8988T (cell line): Measurements from ENCODE around the gene AGAP1.

Experiments
- DNase-seq: peaks from one replicate; pipeline ENCODE4 v3.0.0; 2011

The AGAP1 gene

DNA sequence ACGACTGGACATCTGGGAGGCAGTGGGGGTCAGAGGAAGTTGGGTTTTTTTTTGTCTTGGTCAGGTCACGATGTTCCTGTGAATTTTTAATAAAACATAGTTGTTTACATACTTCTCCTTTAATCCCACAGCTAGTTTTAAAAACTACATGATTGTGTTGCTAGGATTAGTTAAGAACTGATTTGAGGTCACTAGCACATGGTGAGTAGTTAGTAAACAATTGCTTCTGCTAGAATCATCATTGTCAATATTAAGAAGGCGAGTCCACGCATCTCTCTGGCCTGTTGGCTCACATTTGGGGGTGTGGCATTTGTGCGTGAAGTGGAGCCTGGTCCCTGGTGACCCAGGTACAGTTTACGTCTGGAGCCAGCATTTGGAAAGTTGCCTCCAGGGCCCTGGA lies 59.4 kb downstream of the AGAP1 start:
- no peak for DNase-seq

DNA sequence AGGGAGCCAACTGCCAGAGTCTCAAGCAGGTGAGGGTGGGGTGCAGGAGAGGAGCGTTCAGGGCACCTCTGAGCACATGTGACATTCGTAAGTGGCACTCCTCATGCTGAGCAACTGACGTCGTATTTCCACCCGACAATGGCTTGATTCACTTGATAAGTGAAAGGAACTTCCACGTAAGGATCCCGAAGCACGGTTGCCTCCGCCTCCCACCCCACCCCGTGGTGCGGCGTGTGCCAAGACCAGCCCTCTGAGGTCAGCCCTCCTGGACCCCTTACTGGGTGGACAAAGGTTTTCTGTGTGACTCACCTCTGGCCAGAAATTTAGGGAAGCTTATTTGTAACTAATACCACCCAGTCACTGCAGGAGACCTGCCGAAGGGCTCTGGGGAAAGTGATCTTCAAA lies 59.9 kb downstream of the AGAP1 start:
- DNase-seq: no peak

DNA sequence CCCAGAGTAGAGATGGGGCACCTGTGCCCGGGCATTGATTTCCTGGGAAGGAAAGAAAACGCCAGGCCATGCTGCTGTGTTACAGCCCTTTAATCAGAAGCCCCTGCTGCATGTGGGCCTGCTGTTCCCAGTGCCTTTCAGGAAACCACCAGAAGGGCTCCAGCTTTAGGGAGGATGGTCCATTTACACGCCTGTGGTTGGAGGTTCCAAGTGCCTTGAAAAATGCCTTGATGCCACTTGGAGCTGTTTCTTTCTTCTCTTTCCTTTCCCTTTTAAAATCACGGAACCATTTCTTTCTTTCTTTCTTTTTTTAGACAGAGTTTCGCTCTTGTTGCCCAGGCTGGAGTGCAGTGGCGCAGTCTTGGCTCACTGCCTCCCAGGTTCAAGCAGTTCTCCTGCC lies 60.5 kb downstream of the AGAP1 start:
- DNase-seq: no peak

DNA sequence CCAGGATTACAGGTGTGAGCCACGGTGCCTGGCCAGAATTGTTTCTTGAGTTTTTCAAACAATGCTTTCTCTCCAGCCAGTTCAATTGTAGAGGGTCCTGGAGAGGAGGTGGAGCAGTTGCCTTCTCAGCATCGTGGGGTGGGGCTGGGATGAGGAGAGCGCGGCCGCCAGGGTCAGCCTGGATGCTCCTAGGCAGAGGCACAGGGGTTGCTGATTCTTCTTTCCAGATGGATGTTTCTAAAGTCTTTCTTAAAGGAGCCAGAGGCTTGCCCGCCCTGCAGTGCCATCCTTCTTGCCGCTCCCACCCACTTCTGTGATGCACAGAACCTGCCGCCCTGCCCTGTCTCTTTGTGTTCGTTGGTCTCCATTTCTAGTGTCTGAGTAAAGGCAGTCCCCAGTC lies 61.1 kb downstream of the AGAP1 start:
- DNase-seq: no peak

DNA sequence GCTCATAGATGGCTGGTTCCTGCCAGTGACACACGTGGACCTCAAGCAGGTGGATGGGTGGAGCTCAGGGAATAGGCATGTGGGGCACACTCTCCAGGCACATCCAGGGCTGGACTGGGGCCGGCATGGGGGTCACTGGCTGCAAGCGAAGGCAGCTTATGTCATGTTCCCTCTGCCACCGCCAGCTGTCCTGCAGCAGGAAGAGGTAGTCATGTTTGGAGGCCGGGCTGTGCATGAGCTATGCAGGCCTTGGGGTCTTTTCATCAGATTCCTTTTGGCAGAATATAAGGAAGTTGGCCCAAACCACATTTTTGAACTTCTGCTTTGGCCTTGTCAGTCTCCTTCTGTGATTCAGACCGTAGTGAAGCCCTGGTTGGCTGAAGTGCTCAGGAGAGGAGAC lies 61.5 kb downstream of the AGAP1 start:
- no peak for DNase-seq

DNA sequence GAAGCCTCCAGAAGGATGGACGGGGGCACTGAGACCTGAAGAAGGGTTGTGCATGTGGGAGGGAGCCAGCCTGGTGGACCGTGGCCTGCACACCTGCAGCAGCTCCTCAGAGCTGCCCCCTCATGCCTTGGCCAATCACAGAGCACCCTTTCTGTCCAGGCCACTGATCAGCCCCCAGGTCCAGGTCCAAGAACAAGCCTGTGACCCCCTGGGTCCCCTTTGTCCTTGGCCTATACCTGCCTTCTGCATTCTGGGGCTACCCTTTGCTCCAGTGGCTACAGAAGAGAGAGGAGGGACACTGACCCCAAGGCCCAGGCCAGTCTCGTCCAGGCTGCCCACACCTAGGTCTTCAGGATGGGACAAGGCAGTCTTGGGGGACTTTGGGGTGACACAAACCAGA lies 62.2 kb downstream of the AGAP1 start:
- no peak for DNase-seq

DNA sequence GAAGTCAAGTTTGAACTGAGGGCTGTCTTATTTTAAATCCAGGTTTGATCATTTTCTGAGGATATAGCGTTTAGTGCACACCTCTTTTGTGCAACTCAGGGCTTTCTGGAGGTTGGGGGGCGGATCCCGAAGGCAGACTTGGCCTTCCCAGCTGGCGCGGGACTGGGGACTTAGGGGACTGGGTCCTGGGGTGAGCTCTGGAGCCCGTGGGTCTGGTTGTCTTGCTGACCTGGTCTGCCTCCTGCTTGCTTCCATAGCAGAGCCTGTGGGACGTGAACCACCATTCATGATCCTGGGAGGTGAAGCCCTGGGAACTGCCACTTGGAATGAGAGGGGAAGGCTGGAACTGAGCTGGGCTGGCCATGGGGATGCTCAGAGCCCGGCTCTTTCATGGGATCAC lies 63.1 kb downstream of the AGAP1 start:
- DNase-seq: no peak

DNA sequence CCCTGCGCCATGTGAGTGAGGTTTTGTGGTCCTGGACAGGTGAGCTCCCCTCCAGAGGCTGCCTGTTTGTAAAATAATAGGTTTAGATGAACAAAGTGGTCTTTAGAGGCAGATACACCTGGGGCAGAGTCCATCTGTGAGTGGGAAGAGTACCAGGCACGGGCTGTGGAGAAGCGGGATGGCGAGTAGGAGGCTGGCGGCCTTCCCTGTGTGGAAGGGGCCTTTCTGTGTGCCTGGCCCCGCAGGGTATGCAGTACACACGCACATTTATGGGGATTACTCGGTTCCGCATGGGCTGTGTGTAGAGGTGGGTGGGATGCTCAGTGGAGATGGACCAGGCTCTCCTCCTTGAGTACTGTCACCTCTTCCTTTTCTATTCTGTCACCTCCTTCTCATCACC lies 64.1 kb downstream of the AGAP1 start:
- no peak for DNase-seq

DNA sequence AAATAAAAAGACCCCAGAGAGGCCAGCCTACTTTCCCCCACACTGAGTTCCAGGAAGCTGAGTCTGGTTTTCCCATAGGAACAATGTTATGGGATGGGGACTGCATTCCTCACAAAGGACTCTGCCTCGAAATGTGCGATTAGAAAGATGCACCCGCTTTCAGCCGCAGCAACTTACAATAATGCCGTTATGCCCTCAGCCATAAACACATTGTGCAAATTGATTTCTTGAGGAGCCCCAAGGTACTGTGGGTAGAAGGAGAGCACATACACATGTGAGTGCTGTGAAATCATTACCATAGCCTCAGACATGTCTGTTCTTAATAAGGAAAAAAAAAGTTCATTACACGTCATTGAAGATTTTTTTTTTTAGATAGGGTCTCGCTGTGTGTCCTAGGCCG lies 64.7 kb downstream of the AGAP1 start:
- DNase-seq: no peak

DNA sequence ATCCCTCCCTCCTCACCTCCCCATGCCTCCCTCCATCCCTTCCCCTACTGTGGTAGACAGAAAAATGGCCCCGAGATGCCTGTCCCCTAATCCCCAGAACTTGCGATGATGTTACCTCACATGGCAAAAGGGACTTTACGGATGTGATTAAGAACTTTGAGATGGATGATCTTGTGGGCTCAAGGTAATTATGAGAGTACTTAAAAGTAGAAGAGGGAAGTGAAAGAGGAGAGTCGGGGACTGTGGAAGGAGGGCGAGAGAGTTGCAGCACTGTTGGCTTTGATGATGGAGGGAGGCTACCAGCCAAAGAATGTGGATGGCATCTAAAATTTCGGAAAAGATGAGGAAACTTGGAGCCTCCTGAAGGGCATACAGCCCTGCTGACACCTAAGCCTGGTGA lies 66.5 kb downstream of the AGAP1 start:
- DNase-seq: no peak

DNA sequence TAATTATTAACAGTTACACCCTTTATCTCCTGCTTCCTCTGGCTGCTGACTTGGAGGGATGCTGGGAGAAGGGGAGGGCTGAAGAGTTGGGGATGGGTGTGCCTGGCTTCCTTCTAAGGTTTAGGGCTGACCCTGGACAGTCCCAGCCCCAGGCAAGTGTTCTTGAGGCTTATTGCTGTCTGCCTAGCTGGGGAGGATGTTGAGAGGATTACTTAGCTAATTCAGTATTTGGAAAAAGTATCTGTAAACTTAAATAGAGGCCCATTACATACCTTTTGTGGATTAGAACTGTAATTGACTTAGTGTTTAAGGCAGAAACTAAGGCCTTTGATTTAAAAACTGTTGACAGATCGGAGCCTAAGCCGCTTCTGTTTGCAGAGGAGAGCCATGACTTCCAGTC lies 67.6 kb downstream of the AGAP1 start:
- no peak for DNase-seq

DNA sequence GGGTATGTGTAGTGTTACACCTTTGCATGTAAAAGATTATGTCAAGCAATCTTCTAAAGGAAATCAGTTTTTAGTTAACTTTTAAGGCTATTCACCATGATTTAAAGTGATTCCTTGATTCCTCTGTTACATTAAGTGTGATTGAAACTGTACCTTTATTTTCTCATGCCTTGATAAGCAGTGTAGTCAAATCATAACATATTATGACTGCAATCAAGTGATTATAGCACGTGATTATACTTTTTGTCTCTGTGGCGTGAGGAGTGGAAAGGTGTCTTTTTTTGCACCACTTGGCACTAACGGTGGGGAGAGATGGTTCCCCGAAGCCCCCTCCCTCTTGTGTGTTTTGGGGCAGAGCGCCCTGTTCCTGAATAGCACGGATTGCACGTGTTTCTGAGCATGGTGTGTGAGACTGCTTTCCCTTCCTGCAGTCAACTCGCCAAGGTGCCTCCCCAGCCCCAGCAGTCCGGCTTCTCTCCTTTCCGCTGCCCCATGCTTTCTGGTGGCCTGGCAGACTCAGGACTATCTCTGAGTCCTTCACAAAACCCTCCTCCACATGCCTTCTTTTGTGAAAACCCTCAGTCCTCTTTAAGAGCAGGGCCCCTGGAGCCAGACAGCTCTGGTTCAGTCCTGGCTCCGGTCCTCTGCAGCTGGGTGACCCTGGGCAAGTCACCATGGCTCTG lies 68.4 kb downstream of the AGAP1 start:
- DNase-seq: no peak

DNA sequence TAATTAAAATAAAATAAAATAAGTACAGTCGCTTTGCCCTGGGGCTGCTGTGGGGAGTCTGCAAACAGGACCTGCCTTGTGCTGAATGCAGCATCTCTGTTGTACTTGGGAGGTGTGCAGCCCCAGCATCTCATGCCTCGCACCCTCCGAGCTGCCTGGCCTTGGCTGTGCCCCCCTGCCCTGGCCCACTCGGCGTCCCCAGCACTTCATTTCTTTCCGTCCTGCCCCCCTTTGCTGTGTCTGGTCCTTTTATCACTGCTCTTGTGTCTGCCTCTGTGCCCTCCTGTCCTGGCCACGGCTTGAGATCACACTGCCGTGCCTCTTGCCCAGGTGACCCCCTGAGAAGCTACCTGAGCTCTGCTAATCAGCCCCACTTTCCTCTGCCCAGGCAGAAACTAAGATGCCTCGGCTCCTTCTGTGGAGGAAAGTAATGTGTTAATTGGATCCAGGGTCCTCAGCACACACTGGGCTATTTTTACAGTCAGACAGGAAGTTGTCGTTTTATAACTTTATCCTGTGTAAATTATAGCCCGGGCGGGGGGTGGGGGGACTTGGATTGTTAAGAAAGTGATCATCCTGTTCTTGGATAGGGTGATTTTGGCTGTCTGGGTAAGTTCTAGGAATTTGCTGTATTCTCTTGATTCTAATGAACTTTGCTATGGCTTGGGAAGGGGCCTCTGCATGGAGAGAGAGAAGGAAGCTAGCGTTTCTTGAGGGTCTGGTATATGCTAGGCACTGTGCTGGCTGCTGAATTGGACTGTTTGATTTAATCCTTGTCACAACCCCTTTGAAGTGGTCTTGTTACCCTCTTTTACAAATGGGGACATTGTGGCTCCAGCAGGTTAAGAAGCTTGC lies 69.4 kb downstream of the AGAP1 start:
- DNase-seq: no peak

DNA sequence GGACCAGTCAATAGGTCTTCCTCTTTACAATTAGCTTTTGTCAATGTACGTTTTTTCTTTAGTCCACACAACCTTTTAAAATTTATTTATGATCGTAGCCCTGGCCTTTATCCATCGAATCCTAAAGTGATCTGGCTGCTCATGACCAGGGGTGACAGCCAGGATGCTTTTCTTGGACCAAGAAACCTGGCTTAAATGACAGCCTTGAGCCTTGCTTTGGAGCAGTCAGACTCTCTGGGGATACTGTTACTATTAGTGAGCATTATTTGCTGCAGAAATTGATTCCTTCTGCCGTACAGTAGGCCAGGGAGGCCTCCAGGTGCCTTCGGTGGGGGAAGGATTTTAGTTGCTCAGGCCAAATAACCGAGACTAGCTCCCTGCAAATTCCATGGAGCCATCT lies 70.2 kb downstream of the AGAP1 start:
- DNase-seq: no peak

DNA sequence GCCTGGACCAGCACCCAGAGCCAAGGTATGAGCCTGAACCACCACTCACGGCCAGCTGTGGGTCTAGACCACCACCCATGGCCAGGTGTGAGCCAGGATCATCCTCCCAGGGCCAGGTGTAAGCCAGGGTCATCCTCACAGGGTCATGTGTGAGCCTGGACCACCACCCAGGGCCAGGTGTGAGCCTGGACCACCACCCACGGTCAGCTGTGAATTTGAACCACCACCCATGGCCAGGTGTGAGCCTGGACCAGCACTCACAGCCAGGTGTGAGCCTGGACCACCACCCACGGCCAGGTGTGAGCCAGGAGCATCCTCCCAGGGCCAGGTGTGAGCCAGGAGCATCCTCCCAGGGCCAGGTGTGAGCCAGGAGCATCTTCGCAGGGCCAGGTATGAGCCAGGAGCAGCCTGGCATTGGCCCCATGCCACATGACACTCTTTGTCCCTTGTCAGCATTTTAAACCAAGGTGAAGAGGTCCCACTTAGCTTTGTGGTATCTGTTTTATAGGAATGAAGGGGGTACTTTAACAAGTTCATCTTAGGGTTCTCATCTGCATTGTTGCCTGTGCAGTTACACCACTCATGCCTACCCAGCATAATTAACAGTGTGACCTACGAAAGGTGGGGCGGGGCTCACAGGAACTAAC lies 71.2 kb downstream of the AGAP1 start:
- DNase-seq: no peak

DNA sequence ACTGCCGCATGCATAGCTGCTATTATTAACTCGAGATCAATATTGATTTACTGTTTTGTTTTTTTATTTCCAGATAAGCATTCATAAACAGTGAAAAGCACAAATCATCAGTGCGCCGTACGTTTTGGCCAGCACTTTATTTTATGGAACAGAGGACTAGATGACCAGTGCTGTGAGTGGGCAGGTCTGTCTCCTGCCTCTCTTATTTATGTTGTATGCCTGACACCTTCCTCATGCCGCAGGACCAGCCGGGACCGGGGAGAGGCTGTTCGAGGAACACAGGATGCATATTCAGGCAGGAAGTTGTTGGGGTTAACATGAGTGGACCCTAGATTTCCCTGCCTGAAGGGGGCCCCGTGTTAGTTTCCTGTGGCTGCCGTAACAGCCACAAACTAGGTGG lies 72.6 kb downstream of the AGAP1 start:
- DNase-seq: no peak

DNA sequence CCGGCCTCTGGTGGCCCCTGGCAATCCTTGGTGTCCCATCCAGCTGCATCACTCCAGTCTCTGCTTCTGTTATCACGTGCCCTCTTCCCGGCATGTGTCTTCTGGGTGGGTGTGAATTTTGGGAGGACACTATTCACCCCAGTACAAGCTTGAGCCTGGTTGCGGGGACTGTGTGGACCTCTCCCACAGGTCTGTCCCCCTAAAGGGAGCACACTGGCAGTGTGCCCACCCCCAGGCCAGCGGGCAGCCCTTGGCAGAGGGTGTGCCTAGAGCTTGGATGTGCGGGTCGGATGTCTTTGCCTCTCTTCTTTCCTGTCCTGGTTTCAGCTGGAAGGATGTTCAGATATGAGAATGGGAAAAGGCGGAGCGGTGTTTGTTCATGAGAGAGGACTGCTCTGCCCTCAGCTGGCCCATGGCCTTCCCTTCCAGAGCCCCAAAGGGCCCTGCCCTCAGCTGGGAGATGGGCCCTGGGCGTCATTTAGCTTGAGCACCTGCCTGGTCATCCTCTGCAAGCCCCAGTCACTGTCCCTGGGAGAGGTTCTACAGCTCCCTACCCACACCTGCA lies 73.2 kb downstream of the AGAP1 start:
- no peak for DNase-seq

DNA sequence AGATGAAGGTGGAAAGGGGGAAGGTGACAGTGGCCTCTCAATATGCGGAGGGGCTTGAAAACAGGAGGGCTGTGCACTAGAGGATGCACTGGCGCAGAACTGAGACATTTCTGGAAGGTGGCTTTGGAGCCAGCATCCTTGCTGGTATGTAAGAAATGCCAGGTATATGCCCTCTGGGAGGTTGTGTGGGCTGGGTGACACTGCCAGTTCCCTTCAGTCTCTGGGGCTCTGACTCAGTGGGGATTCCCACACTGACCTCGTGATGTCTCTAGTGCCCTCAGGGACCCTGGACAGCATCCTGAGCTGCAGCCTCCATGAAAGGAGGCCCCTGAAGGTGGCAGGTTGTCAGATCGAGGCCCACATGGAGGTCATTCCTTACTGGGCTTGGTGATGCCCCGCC lies 74.0 kb downstream of the AGAP1 start:
- no peak for DNase-seq

DNA sequence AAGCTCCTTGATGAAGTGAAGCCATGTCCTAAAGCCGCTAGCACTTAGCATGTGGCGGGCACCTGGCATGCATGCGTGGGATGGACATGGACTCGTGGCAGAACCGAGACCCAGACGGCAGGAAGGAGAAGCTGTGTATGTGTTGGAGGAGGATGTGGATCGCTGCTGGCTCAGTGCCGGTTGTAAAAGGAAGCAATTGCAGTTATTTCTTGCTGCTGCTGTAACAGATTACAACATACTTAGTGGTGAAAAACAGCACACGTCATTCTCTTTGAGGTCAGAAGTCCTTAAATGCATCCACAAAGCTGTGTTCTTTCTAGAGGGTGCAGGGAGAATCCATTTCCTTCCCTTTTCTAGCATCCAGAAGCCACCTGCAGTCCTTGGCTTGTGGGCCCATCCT lies 74.6 kb downstream of the AGAP1 start:
- no peak for DNase-seq

DNA sequence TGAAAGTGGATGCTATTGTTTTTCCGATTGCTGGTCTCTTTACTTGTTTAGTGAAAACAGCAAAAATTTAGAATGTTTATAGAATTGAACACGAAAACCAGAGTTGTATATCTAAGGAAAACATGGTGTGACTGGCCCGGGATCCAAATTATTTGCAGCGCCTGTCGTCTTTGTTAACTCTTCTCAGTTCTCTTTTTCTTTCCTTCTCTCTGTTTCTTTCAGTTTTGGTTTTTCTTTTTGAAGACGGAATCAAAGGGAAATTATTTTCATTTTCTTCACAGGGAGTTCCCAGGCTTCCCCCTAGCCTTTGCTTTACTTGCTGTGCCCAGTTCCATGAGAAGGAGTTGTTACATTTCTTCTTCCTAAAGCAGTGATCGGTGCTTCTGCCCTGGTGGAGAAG lies 76.0 kb downstream of the AGAP1 start:
- DNase-seq: no peak

DNA sequence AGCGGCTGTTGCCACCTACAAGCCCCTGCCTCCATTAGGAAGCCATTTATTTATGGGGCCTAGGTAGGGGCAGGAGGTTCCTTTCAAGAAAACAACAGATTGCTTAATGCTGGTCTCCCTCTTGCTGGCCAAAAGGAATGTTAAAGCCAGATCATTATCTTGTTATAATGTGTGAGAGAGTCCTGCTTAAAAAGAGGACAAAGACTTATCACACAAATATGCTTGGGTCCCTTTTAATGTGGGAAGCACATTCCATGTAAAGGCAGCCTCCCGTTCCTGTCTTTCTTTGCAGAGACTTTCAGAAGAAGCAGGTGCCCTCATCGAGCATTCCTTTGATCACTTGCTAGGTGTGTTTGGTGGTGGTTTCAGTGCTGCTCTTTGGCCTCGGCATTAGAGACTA lies 76.4 kb downstream of the AGAP1 start:
- DNase-seq: no peak

DNA sequence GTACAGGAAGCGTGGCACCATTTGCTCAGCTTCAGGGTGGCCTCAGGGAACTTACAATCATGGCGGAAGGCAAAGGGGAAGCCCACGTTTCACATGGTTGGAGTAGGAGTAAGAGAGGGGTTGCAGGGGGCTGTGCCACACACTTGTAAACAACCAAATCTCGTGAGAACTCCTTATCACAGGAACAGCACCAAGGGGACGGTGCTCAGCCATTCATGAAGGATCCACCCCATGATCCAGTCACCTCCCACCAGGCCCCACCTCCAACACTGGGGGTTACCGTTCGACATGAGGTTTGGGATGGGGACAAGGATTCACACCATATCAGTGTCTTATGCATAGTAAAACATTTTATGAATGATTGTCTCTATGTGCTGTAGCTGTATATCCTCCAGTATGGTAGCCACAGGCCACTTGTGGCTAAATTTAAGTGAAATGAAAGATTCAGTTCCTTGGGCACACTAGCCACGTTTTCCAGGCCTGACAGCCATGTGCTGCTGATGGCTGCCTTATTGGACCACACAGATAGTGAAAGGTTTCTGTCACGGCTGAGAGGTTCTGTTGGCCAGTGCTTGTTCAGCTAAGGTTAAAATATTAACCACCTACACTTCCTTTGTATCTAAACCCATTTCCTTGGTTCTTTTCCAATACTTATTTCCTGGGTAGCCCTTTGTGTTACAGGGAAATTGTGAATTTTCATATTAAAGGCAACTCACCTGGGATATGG lies 77.3 kb downstream of the AGAP1 start:
- DNase-seq: no peak

DNA sequence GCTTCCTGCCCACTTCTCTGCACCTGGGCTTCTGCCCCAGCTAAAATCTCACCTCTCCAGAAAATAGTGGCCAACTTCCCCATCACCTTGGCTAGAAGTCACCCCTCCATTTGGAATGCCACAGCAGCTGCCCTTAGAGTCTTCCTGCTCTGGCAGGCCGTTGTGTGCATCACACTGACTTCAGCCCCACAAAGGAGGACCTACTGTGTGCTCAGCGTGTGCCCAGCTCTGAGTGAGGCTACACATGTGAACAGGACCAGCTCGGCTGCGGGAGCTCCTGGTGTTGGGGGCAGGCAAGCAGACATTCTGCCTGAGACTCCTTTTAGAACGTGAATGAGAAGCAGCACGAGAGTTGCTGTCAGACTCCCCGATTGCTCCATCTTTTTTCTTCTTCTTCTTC lies 78.7 kb downstream of the AGAP1 start:
- no peak for DNase-seq
